Fibroblast of skin of left quadriceps (primary cell): ENCODE data around the gene NR2F1.

ENCODE experiments used
- DNase-seq, 2 experiments: peaks; one replicate each; pipeline ENCODE4 v3.0.0-alpha.2; 2013; ENCODE audit warnings: low read depth in 2 of 2

Gene NR2F1

DNA sequence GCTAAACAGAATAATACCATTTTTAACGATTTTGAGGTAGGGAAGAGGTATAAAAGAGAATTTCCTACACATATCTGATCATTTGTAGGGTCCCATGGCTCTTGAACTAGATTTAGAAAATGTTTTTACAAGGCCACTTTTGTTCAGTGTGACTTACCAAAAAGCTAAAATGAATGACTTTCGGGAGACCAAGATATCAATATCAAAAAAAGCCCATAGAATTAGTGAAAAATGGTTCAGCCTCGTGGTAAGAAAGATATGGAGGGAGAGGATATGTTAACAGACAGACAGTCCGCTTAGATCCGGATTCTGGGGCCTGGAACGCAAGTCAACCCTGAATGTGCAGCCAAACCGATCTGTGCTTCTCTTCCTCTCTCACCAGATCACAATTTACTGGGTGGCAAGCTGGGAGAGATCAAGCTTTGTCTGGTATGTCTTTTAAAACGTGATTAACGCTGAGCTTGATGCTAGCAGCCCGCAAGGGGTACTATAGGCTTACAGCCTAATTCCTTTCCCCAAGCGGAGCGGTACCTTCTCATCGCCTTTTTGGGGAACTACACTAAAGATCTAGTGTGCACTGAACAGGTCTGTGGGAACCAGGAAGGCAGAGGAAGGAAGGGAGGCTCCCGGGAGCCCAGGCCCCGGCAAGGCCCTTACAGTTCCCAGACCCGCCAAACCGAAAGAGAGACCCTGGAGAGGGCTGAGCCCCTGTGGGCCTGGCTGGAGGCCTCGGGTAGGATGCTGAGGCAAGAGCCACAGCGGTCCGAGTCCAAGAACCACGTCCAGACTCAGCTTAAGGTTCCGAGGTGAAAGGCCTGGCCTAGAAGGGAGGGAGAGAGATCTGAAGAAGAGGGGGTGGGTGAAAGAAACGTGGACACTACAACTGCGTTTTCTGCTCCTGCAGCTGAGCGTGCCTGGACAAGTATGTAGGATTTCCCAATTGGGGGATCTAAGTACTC is 4.9 kb upstream of the NR2F1 start:
- DNase-seq: no peak

DNA sequence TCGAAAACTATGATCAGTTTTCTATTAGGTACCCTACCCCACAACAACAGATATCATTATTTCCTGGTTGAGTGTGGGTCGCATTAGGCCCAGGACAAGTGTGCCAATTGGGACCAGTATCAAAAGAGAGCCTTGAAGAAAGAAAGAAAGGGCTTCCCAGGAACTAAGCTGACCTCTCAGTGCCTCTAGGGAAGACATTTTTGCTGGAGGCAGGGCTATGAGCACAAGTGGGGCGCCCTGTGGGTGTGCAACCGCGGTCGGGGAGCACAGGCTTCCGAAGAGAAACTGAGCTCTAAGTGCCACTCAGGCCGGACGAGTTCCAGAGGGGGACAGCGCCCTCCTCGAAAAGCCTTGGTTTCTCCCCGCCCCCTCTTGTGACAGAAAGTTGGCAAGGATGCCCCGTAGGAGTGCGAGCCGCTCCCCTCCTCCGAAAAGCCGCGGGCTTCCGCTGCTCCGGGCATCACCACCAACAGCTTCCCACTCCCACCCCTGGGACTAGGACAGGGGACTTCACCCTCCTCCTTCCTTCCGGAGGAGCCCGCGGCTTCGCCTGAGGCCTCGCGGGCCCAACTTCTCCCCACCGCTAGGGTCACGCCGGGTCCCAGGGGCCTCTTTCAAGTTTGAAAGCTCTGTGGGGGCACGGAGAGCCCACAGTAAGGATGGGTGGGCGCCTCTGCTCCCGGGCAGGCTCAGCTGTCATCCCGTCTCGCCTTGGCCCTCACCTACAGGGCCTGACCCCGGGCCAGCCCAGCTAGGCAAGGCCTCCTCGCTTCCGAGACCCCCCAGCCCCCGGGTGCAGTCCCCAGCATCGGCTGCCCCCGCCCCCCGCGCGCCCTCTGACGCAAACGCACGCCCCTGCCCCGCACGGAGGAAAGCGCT is 4.0 kb upstream of the NR2F1 start:
- no peak for DNase-seq

GRCh38 chr5:93579692-93580062 is 3.3 kb upstream of the NR2F1 start:
- no peak for DNase-seq

DNA sequence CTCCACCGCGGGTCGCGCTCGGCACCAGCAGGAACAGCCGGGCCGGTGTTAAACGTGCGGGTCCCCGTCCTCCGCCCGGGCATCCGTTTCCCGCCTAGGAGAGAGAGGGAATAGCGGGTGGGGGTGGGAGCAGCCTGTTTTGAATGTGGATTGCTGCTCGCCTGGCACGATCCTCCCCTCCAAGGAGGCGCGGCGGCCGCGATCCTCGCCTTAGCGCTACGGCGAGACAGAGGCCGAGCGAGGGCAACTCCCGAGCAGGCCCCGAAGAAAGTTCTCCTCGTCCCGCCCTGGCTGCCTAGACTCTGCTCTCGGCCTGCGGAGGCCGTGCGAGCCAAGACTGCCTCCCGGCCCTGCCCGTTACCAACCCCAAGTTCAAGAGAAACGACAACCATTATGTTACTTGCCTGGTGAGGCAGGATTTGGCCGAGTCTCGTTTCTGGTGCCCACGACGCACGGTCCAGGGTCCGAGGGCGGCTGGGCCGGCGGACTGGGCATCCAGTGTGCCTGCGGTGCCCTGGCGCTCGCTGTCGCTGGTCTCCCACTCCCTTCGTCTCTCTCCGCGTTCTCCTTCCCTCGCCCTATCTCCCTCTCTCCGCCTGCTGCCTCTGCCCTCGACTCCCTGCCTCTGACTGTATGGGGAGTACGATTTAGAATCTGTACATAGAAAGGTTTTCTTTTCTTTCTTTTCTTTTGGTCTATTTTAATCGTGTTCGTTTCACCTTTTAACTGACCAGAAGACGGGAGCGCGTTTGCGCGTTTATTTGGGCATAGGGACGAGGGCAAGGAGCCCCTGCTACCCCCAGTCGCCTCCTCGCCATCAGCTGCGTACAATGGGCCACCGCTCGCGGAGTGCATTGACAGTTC is 2.7 kb upstream of the NR2F1 start:
- no peak for DNase-seq

GRCh38 chr5:93580927-93581445 is 2.0 kb upstream of the NR2F1 start, which contains the start of gene NR2F1-AS1:
TSS of gene NR2F1-AS1 (minus strand) at chr5:93581219.
- no peak for DNase-seq

DNA sequence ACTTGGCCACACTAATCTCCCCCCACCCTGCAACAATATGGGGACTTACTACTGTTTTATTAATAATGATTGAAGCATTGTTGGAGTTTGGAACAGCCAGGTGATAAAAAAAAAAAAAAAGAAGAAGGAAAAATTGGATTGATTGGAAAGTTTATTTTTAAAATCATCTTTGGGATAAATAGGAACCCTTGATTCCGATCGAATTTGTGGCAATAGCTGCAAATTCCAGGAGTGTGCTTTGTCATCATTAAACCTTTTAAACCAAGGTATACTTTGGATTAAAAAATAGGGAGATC is 907 bp upstream of the NR2F1 start:
- DNase-seq: no peak

GRCh38 chr5:93583439-93583767 is 381 bp downstream of the NR2F1 start:
- DNase-seq: no peak

DNA sequence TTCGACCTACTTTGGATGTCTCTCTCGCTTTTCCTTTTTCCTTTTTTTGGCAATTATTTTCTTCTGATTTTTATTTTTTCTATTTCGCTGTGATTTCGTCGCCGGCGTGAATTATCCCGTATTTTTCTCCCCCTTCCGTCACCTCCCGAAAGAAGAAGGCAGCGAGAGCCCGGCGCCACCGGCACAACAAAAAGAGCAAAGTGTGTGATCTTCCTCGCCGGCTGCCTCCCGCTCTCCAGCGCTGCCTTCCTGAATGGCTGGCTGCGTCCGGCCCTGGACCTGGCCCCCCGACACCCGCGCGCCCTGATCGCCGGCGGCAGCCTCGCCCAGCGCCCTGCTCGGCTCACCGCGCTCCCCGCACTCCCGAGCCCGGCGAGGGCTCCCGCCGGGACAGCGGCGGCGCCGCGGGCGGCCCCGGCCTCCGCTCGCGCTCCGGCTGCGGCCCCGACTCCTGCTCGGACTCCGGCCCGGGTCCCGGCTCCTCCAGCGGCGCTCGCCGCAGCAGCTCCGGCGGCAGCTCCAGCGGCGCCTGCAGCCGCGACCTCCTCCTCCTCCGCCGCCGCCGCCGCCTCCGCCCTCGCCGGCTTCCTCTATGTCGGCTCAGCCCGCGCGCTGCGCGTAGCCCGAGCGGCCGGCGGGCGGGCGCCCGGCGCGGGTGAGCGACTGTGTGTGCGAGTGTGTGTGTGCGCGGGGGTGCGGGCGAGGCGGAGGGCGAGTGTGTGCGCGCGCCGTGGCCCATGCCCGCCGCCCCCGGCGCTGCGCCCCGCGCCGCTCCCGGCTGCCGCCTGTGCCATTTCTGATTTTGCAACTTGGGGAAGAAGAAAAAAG is 960 bp downstream of the NR2F1 start:
- DNase-seq: peak in 1 of 2 experiments; percentile 32

DNA sequence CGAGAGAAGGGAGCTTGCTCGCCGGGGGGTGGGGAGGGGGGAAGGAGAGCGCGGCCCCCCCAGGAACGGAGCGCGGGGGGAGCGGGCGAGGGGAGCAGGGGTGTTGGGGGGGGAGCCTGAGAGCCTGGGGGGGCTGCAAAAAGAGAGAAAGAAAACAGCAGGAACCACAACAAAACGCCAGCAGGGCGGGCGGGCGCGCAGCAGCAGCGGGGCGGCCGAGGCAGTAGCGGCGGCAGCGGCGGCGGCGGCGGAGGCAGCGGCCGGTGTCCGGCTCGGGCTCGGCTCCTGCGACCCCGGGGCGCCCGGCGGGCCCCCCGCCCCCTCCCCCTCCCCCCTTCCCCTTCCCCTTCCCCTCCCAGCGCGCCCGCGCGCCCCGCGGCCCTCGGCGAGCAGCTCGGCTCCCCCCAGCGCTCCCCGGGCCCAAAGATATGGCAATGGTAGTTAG is 1.6 kb downstream of the NR2F1 start:
- DNase-seq: no peak

GRCh38 chr5:93585041-93585766 is 2.2 kb downstream of the NR2F1 start:
- no peak for DNase-seq

GRCh38 chr5:93585767-93586385 is 2.9 kb downstream of the NR2F1 start:
- DNase-seq: no peak

DNA sequence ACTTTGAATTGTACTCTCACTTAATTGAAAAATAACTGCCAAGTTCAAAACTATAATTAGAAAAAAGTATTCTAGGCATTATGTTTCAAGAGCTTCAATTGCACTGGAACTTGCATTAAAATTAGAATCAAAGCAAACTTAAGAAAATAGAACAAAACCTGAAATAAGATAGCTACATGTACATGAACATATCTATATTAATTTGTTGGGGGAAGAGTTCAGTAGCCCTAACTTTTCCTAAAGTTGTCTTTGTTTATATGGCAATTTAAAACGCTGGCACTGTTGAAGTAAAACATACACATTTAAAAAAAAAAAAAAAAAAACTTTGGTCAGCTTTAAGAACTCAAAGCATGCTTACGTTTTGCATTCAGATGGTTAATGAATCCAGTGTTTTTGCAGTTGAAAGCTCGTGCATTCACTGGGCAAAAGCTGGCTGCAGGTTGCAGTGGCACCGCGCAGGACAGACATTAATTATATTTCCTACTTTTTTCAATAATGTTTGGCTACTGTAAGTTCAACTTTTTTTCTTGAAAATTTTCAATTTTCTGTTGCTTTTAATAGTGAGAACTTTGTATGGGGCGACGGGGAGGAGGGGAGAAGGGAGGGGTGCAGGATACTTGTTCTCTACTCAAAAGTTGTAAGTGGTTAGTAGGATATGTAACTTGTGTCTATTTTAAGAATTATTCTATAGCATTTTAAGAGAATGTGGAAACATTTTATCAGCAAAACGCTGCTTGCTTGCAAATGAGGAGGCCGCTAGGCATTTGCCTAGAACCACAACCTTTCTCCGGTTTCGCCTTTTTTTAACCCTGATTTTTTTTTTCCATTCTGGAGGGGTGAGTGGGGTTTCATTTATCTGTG is 3.9 kb downstream of the NR2F1 start:
- DNase-seq: no peak

GRCh38 chr5:93587597-93588351 is 4.8 kb downstream of the NR2F1 start:
- DNase-seq: no peak

- no peak for DNase-seq
Measured at GRCh38 chr5:93588352-93589151, 5.5 kb downstream of the NR2F1 start.

DNA sequence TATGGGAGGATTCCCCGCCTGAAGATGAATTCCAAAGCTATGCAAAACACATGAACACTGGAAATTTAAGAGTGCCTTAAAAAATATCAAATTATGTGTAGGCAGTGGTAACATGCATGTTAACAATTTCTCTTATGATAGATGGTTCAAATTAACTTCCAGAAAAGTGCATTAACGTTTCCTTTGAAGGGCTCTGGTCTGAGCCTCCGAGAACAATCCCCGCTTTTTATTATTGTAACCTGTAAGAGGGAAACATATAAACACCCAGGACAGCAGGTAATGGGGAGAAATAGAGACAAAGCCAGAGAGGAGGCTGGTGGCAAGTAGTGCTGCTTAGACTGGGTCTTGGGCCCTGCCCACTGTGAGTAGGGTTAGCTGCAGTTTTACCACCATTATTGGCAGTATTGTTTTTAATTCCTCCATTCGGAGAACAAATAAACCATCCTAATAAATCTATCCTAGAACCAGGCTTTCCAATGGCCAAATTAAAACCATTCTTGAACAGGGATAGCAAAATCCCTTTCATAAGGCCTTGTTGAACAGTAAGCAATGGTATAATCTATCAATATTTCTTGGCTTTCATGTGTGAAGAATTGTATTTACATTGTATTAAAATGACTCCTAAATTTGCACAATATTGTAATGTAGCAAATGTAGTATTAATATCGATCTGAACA is 6.3 kb downstream of the NR2F1 start:
- no peak for DNase-seq

DNA sequence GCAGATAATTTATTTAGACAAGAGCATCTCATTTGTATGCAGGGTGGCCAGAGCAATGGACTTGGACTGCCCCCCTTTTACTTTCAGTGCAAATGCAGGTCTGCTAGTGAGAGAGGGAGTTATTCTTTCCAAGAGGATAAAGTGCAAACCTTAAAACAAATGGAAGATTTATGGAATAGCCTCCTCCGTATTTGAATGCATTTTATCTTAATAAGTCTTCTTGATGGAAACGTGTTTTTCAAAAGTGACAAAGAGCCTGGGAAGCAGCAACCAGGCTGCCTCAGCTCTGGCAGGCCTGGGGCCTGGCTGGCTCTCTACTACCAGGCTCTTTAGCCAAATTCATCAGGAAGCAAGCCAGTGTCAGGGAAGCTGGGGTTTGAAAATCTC is 6.8 kb downstream of the NR2F1 start:
- DNase-seq: no peak

DNA sequence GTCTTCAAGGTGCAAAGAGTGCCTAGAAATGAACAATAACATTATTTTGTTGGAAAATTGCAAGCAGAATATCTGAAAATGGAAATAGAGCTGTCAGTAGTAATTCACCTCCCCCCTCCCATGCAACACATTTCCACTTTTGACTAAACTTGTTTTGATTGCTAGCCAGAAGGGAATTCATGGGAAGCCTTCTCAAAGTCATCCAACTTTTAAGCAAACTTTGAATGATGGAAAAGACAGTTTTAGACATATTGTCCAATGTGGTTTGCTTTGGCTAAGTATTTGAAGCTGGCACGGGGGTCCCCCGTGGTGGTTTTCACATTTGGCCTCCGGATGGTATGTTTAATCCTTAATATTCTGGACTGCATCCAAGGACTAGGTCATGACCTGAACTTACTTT is 7.5 kb downstream of the NR2F1 start:
- DNase-seq: no peak
